ENCODE measurements around the gene NFS1. TPM values are rescaled to one million over a fixed set of nuclear protein-coding genes. Genes with fewer than 3 reads are reported as not detected.

Gene NFS1
- total and polyA plus RNA-seq, 2 donors from 2014 or later, result 31.5 to 71.2 TPM

DNA sequence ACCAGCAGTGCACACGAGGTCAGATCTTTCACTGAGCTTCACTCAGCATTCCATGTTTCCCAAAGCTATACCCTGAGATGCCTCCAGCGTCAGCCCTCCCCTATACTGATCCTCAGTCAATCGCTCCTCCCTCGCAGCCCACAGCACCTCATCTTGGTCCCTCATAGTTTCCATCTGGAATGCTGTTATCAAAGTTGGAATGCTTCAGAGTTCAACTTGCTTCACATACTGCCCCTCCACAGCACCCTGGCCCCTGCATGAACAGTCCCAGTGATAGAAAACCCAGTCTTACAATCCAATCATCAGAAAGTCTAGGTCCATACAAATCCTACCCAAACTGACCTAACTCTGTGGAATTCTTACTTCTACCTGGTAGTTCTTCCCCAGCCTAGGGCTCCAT, 63.5 kb downstream of the NFS1 start:
- no peaks in the 10 kb centered on the region for H3K27me3 ChIP-seq (ENCODE audit: control insufficient read depth, insufficient read depth, low read length)
- H3K27ac ChIP-seq (ENCODE audit: low read depth in 2 of 2, low read length in 2 of 2), result no peak overlapping the region
- no peak for TF ChIP-seq CTCF (IDR thresholded peaks at IDR 0.05; ENCODE audit: borderline replicate concordance, extremely low read depth, insufficient read depth)
- intact Hi-C loops (cut with DNase I), result no loop called here
- H3K36me3 ChIP-seq (ENCODE audit: control insufficient read depth in 2 of 3, insufficient read depth in 3 of 3, low read length in 3 of 3), result peaks cover 0 to 10% (median 4%) of the 10 kb centered on the region in 3 donors
- peaks cover 0 to 3% (median 0%) of the 10 kb centered on the region in 3 donors for H3K4me1 ChIP-seq (ENCODE audit: control insufficient read depth in 2 of 3, insufficient read depth in 2 of 3, low read depth in 1 of 3, low read length in 3 of 3)
- H3K4me3 ChIP-seq (ENCODE audit: low read length in 3 of 3), result no peak overlapping the region
- no peaks in the 10 kb centered on the region for H3K9me3 ChIP-seq (ENCODE audit: control insufficient read depth in 2 of 3, insufficient read depth in 1 of 3, low read length in 3 of 3)
- FAIRE-seq, result no peak
- no peak for DNase-seq
- no peak overlapping the region for H3K9ac ChIP-seq (ENCODE audit: low read length in 3 of 3)

GRCh38 chr20:35632539-35633115, 66.5 kb downstream of the NFS1 start:
- Histone ChIP-seq H3K27ac (ENCODE audit: low read depth in 2 of 2, low read length in 2 of 2) (no peak overlapping the region), H3K4me3 (ENCODE audit: low read length in 3 of 3) (no peak overlapping the region), H3K9ac (ENCODE audit: low read length in 3 of 3) (no peak overlapping the region), H3K4me1 (ENCODE audit: control insufficient read depth in 2 of 3, insufficient read depth in 2 of 3, low read depth in 1 of 3, low read length in 3 of 3) (peaks cover 0 to 3% (median 0%) of the 10 kb centered on the region in 3 donors), H3K9me3 (ENCODE audit: control insufficient read depth in 2 of 3, insufficient read depth in 1 of 3, low read length in 3 of 3) (no peaks in the 10 kb centered on the region), H3K36me3 (ENCODE audit: control insufficient read depth in 2 of 3, insufficient read depth in 3 of 3, low read length in 3 of 3) (peaks cover 4 to 35% (median 19%) of the 10 kb centered on the region in 3 donors), H3K27me3 (ENCODE audit: control insufficient read depth, insufficient read depth, low read length) (no peaks in the 10 kb centered on the region)
- FAIRE-seq, result no peak
- no peak for DNase-seq
- TF ChIP-seq CTCF (IDR thresholded peaks at IDR 0.05; ENCODE audit: borderline replicate concordance, extremely low read depth, insufficient read depth), result no peak
- intact Hi-C loops (cut with DNase I), result no loop called here

DNA sequence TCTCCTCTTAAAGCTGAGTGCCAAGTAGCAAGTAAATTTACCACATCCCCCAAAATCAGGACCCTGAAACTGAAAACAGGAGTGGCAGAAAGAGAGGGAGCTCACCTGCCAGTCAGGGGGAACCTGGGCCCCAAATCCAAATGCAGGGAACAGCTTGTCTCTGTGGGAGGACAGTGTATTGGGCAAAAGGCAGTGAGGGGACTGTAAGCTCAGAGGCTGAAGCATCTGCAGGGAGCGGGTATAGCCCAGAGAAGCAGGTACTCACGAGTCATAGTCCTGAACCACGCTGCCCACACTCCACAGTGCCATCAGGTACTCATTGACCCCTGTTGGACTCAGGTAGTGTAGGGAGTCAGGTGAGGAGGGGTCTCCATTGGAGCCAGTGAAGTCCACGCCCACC, 68.5 kb downstream of the NFS1 start:
- Histone ChIP-seq H3K4me3 (ENCODE audit: low read length in 3 of 3) (no peak overlapping the region), H3K27me3 (ENCODE audit: control insufficient read depth, insufficient read depth, low read length) (no peaks in the 10 kb centered on the region)

More for the DNA sequence above, 68.5 kb downstream of the NFS1 start:
- intact Hi-C loops (cut with DNase I), result no loop called here
- DNase-seq (no peak), FAIRE-seq (no peak)
- no peak for TF ChIP-seq CTCF (IDR thresholded peaks at IDR 0.05; ENCODE audit: borderline replicate concordance, extremely low read depth, insufficient read depth)
- Histone ChIP-seq H3K9ac (ENCODE audit: low read length in 3 of 3) (no peak overlapping the region), H3K4me1 (ENCODE audit: control insufficient read depth in 2 of 3, insufficient read depth in 2 of 3, low read depth in 1 of 3, low read length in 3 of 3) (peaks cover 0 to 3% (median 0%) of the 10 kb centered on the region in 3 donors), H3K27ac (ENCODE audit: low read depth in 2 of 2, low read length in 2 of 2) (no peak overlapping the region), H3K9me3 (ENCODE audit: control insufficient read depth in 2 of 3, insufficient read depth in 1 of 3, low read length in 3 of 3) (no peaks in the 10 kb centered on the region), H3K36me3 (ENCODE audit: control insufficient read depth in 2 of 3, insufficient read depth in 3 of 3, low read length in 3 of 3) (peaks cover 6 to 46% (median 33%) of the 10 kb centered on the region in 3 donors)

Measured in kidney (tissue), 14 donors.